ENCODE data around the gene MGRN1. TPM values are rescaled to one million over a fixed set of nuclear protein-coding genes. Genes with fewer than 3 reads are reported as not detected.
A peak's percentile ranks its signal among the peaks of the same experiment; 100 is the strongest.

MGRN1 gene
- total RNA-seq, 4 donors from 2014 or later: 49.1 to 127 (median 79.5) TPM

DNA sequence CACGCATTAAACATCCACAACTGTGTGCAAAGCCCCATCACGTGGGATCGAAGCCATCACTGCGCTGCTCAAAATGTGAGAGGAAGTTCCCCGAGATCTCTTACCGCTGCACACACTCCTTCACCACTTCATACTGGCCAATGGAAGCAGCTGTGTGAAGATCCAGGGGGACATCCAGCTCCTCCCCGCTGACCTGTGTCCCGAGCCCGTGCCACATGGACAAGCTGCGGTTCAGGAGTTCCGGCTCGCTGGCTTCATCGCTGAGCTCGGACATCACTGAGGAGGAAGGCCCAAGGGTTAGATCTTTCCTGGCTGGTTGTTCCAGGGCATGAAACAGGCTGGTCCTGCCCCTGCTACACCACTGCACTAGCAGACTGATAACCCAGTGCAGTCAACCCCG lies 105.2 kb downstream of the MGRN1 start:
- Histone ChIP-seq H3K9me3 (no peaks in the 10 kb centered on the region), H3K27me3 (no peaks in the 10 kb centered on the region), H3K36me3 (peaks cover 0 to 14% (median 3%) of the 10 kb centered on the region in 4 donors), H3K4me3 (no peak overlapping the region), H3K4me1 (peaks cover 0 to 10% (median 3%) of the 10 kb centered on the region in 4 donors), H3K27ac (no peak overlapping the region)
- intact Hi-C loops (cut with DNase I; ENCODE audit: low total_unique reads) (no loop called here), in situ Hi-C loops (cut with MboI; ENCODE audit: low pct_ligation_motif_present in 1 of 4, low pct_unique_long_range_greater_than_20kb in 1 of 4, low sequenced_read_pairs in 3 of 4) (no loop called here)
- no peak for DNase-seq
- TF ChIP-seq EP300 (IDR thresholded peaks at IDR 0.05; ENCODE audit: low read depth) (no peak), POLR2AphosphoS5 (IDR thresholded peaks at IDR 0.05) (no peak), POLR2A (IDR thresholded peaks at IDR 0.05) (no peak)
- TF ChIP-seq, protein P1, sequence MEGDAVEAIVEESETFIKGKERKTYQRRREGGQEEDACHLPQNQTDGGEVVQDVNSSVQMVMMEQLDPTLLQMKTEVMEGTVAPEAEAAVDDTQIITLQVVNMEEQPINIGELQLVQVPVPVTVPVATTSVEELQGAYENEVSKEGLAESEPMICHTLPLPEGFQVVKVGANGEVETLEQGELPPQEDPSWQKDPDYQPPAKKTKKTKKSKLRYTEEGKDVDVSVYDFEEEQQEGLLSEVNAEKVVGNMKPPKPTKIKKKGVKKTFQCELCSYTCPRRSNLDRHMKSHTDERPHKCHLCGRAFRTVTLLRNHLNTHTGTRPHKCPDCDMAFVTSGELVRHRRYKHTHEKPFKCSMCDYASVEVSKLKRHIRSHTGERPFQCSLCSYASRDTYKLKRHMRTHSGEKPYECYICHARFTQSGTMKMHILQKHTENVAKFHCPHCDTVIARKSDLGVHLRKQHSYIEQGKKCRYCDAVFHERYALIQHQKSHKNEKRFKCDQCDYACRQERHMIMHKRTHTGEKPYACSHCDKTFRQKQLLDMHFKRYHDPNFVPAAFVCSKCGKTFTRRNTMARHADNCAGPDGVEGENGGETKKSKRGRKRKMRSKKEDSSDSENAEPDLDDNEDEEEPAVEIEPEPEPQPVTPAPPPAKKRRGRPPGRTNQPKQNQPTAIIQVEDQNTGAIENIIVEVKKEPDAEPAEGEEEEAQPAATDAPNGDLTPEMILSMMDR (IDR thresholded peaks at IDR 0.05): no peak
- 92% methylated on average over 15 of the region's 15 CpGs; no CpG with 5 or more reads in 1 of the 2 donors for WGBS, 2 donors (ENCODE audit: low coverage in 1 of 2)

DNA sequence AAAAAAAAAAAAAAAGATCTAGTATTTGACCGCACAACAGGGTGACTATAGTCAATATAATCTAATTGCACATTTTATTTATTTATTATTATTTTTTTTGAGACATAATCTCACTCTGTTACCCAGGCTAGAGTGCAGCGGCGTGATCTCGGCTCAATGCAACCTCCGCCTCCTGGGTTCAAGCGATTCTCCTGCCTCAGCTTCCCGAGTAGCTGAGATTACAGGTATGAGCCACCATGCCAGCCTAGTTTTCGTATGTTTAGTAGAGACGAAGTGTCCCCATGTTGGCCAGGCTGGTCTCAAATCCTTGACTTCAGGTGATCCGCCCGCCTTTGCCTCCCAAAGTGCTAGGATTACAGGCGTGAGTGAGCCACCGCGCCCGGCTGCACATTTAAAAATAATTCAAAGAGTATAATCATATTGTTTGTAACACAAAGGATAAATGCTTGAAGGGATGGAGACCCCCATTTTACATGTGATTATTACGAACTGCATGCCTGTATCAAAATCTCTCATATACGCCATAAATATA lies 108.7 kb downstream of the MGRN1 start:
- no peak for DNase-seq
- in situ Hi-C loops (cut with MboI; ENCODE audit: low pct_ligation_motif_present in 1 of 4, low pct_unique_long_range_greater_than_20kb in 1 of 4, low sequenced_read_pairs in 3 of 4) (no loop called here), intact Hi-C loops (cut with DNase I; ENCODE audit: low total_unique reads) (no loop called here)
- H3K4me3 ChIP-seq: peak overlapping the region; percentile 81 to 93 (median 90)
- H3K36me3 ChIP-seq: peaks cover 0 to 13% (median 2%) of the 10 kb centered on the region in 4 donors
- no peak for TF ChIP-seq POLR2AphosphoS5 (IDR thresholded peaks at IDR 0.05)
- TF ChIP-seq EP300 (IDR thresholded peaks at IDR 0.05; ENCODE audit: low read depth): no peak
- no peak for TF ChIP-seq POLR2A (IDR thresholded peaks at IDR 0.05)
- TF ChIP-seq, protein P1 (IDR thresholded peaks at IDR 0.05): no peak
- no peaks in the 10 kb centered on the region for H3K9me3 ChIP-seq
- 43 to 44% methylated on average over 11 to 17 of the region's 17 CpGs for WGBS, 2 donors (ENCODE audit: low coverage in 1 of 2)
- H3K27ac ChIP-seq: peak overlapping the region; percentile 83 to 95 (median 88)
- peaks cover 0 to 17% (median 9%) of the 10 kb centered on the region in 4 donors for H3K4me1 ChIP-seq
- no peaks in the 10 kb centered on the region for H3K27me3 ChIP-seq

DNA sequence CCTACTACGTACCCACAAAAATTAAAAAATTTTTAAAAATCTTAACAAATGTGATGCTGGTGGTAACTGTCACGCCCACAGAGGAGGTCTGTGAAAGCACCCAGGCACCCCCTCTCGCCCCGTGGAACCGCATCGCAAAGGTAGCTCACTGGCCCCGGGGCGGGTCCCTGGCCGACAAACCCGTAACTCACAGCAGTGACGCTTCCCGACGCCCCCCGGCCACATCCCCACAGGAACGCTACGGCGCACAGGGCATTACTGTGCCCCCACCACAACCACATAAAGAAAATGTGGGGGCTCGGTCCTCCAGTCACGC lies 109.1 kb downstream of the MGRN1 start:
- 0 to 2% methylated on average over 1 to 19 of the region's 19 CpGs for WGBS, 2 donors (ENCODE audit: low coverage in 1 of 2)
- DNase-seq: no peak

DNA sequence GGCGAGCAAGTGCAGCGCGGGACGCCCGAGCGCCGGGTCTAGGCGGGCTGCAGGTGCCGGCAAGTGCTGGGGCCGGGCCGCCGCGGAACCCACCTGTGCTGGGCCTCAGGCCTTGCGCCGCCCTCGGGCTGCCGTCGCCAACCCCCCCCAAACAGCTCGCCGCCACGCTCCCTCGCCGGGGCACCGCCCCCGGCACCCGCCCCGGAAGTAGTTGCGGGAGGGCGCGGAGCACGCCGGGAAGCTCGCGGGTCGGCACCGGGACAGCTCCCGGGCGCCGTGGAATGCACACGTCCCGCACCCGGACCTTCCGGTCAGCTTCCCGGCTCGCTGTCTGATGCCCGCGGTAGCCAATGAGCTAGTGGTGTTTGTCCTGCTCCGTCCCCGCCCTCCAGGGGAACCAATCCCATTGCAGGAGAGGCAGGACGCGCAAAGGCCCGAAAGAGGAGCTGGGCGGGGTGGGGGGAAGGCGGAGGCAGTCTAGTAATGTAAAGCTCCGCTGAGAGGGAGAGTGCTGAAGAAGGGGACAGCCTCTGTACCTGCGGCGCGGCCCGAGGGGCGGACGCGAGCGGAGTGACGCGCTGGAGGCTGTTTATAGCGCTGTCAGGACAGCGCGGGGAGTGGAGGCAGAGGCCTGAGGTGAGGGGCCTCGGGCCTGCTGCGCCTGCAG lies 109.6 kb downstream of the MGRN1 start, which contains the start of the genes ANKS3 and DNAAF8:
Gene ANKS3 (minus strand): TSS at position 209 of the 667 bp plus-strand sequence. CDS start 4,122 bp downstream, outside the sequence.
Gene DNAAF8 (plus strand): TSS at position 475 of the 667 bp plus-strand sequence. CDS start 1,978 bp downstream, outside the sequence.
- Histone ChIP-seq H3K4me3 (peak within 1 kb of the TSS; percentile 81 to 93 (median 90)), H3K4me1 (peaks cover 0 to 17% (median 9%) of the 10 kb centered on the region in 4 donors), H3K36me3 (peaks cover 0 to 3% (median 0%) of the 10 kb centered on the region in 4 donors), H3K27me3 (no peaks in the 10 kb centered on the region), H3K27ac (peak within 1 kb of the TSS; percentile 83 to 95 (median 88)), H3K9me3 (no peaks in the 10 kb centered on the region)
- intact Hi-C loops (cut with DNase I; ENCODE audit: low total_unique reads): no loop called here
- in situ Hi-C loops (cut with MboI; ENCODE audit: low pct_ligation_motif_present in 1 of 4, low pct_unique_long_range_greater_than_20kb in 1 of 4, low sequenced_read_pairs in 3 of 4): no loop called here
- TF ChIP-seq POLR2A (IDR thresholded peaks at IDR 0.05): no peak
- peak; percentile 49 to 69 (median 63) for TF ChIP-seq POLR2AphosphoS5 (IDR thresholded peaks at IDR 0.05)
- DNase-seq: peak; percentile 96
- WGBS, 2 donors (ENCODE audit: low coverage in 1 of 2): 1% methylated on average over 67 of the region's 70 CpGs; no CpG with 5 or more reads in 1 of the 2 donors

More for the DNA sequence above, 109.1 kb downstream of the MGRN1 start:
- H3K27ac ChIP-seq: peak overlapping the region; percentile 83 to 95 (median 88)
- intact Hi-C loops (cut with DNase I; ENCODE audit: low total_unique reads) (no loop called here), in situ Hi-C loops (cut with MboI; ENCODE audit: low pct_ligation_motif_present in 1 of 4, low pct_unique_long_range_greater_than_20kb in 1 of 4, low sequenced_read_pairs in 3 of 4) (no loop called here)
- peaks cover 0 to 17% (median 9%) of the 10 kb centered on the region in 4 donors for H3K4me1 ChIP-seq
- no peaks in the 10 kb centered on the region for H3K9me3 ChIP-seq
- peak overlapping the region; percentile 81 to 93 (median 90) for H3K4me3 ChIP-seq
- peaks cover 0 to 8% (median 0%) of the 10 kb centered on the region in 4 donors for H3K36me3 ChIP-seq
- TF ChIP-seq POLR2AphosphoS5 (IDR thresholded peaks at IDR 0.05) (no peak), POLR2A (IDR thresholded peaks at IDR 0.05) (no peak), EP300 (IDR thresholded peaks at IDR 0.05; ENCODE audit: low read depth) (no peak)
- TF ChIP-seq, protein P1 (IDR thresholded peaks at IDR 0.05): no peak
- no peaks in the 10 kb centered on the region for H3K27me3 ChIP-seq
